ENCODE measurements around the gene ADAMTS17.

The ADAMTS17 gene

GRCh38 chr15:100310041-100310405, 31.8 kb downstream of the ADAMTS17 start:
- TF ChIP-seq, protein P1, sequence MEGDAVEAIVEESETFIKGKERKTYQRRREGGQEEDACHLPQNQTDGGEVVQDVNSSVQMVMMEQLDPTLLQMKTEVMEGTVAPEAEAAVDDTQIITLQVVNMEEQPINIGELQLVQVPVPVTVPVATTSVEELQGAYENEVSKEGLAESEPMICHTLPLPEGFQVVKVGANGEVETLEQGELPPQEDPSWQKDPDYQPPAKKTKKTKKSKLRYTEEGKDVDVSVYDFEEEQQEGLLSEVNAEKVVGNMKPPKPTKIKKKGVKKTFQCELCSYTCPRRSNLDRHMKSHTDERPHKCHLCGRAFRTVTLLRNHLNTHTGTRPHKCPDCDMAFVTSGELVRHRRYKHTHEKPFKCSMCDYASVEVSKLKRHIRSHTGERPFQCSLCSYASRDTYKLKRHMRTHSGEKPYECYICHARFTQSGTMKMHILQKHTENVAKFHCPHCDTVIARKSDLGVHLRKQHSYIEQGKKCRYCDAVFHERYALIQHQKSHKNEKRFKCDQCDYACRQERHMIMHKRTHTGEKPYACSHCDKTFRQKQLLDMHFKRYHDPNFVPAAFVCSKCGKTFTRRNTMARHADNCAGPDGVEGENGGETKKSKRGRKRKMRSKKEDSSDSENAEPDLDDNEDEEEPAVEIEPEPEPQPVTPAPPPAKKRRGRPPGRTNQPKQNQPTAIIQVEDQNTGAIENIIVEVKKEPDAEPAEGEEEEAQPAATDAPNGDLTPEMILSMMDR (IDR thresholded peaks at IDR 0.05; ENCODE audit: borderline replicate concordance, insufficient read depth, low read depth, low read length) = no peak
- H3K4me3 ChIP-seq (ENCODE audit: low read depth, low read length) = no peak overlapping the region

GRCh38 chr15:100309109-100310040, 32.4 kb downstream of the ADAMTS17 start:
- no peak overlapping the region for H3K4me3 ChIP-seq (ENCODE audit: low read depth, low read length)
- TF ChIP-seq, protein P1 (IDR thresholded peaks at IDR 0.05; ENCODE audit: borderline replicate concordance, insufficient read depth, low read depth, low read length) = no peak

DNA sequence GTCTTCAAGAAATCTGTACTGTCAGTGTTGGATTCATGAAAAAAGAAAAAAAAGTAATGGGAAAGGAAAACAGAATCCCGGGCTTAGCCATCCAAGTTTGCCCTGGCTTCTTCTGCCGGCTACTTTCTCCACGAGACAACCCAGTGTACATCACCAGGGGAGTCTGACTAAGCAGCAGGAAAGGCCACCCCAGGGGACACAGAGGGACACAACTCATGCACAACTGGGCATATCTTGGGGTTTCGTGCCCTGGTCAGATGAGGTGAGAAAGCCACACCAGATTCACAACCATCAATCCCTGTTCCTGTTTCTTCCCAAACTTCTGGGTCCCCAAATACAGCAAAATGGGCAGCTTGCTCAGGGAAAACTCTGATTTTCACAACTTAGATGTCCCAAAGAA, 33.2 kb downstream of the ADAMTS17 start:
- TF ChIP-seq, protein P1 (IDR thresholded peaks at IDR 0.05; ENCODE audit: borderline replicate concordance, insufficient read depth, low read depth, low read length) = no peak
- no peak overlapping the region for H3K4me3 ChIP-seq (ENCODE audit: low read depth, low read length)

- TF ChIP-seq, protein P1 (IDR thresholded peaks at IDR 0.05; ENCODE audit: borderline replicate concordance, insufficient read depth, low read depth, low read length) = no peak
- H3K4me3 ChIP-seq (ENCODE audit: low read depth, low read length) = no peak overlapping the region
Observed at GRCh38 chr15:100308213-100308600, 33.6 kb downstream of the ADAMTS17 start.

GRCh38 chr15:100307241-100308212, 34.2 kb downstream of the ADAMTS17 start:
- H3K4me3 ChIP-seq (ENCODE audit: low read depth, low read length) = no peak overlapping the region
- TF ChIP-seq, protein P1 (IDR thresholded peaks at IDR 0.05; ENCODE audit: borderline replicate concordance, insufficient read depth, low read depth, low read length) = no peak

GRCh38 chr15:100306098-100306497, 35.7 kb downstream of the ADAMTS17 start:
- TF ChIP-seq, protein P1 (IDR thresholded peaks at IDR 0.05; ENCODE audit: borderline replicate concordance, insufficient read depth, low read depth, low read length) = no peak

More at GRCh38 chr15:100306098-100306497, 35.7 kb downstream of the ADAMTS17 start:
- H3K4me3 ChIP-seq (ENCODE audit: low read depth, low read length) = no peak overlapping the region

Data from GM12875 (cell line).